ENCODE results near the gene CCDC68. TPM values are rescaled to one million over a fixed set of nuclear protein-coding genes. Genes with fewer than 3 reads are reported as not detected.

CCDC68 gene
- total RNA-seq, 1 experiment from 2014 or later = 6.6 TPM

GRCh38 chr18:54961016-54961423, 1.8 kb upstream of the CCDC68 start:
- intact Hi-C loops (cut with micrococcal nuclease) = loop anchor here (5.0 kb wide), 1 partner anchor 184 kb away; no protein-coding TSS in a partner anchor

DNA sequence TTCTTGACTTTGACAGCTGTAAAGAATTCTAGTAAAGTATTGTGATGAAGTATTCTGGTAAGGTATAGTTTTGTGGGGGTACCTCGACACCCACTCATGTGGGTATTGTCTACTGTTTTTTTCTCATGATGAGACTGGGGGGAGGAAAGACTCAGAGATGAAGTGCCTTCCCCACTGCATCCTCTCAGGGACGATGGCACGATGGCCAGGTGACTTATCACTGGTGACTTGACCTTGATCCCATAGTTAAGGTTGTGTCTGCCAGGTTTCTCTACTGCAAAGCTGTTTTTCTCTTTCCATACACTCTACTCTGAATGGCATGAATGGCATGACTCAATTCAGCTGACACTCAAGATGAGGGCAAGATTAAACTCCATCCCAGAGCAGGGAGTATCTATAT, 936 bp upstream of the CCDC68 start:
- no peak overlapping the region for H3K9ac ChIP-seq (ENCODE audit: low read length)
- H3K27ac ChIP-seq (ENCODE audit: low read depth, low read length) = no peak overlapping the region
- H3K36me3 ChIP-seq (ENCODE audit: control insufficient read depth in 1 of 2, insufficient read depth in 2 of 2, low read length in 2 of 2) = no peaks in the 10 kb centered on the region
- DNase-seq (ENCODE audit: low read depth, low spot score) (no peak), ATAC-seq (no peak)
- peak overlapping the region in 1 of 2 experiments; percentile 79; a peak in 2 of 4 replicates for H3K4me3 ChIP-seq (replicated peaks in 1 of 2; ENCODE audit: low read depth in 1 of 2, low read length in 2 of 2)
- intact Hi-C loops (cut with micrococcal nuclease) = loop anchor here (5.0 kb wide), 1 partner anchor 183 kb away; no protein-coding TSS in a partner anchor
- H3K4me1 ChIP-seq (ENCODE audit: control insufficient read depth in 1 of 2, insufficient read depth in 2 of 2, low read length in 2 of 2) = peaks cover 14 to 18% of the 10 kb centered on the region in 2 experiments; a peak in 3 of 4 replicates
- no peaks in the 10 kb centered on the region for H3K9me3 ChIP-seq (ENCODE audit: control insufficient read depth in 1 of 2, insufficient read depth in 1 of 2, low read depth in 1 of 2, low read length in 2 of 2)
- ChIA-PET RAD21 (ENCODE audit: low non-redundant PET in 1 of 2, low total read pairs in 2 of 2, uncharacterized antibody in 2 of 2, unreplicated experiment in 2 of 2) (no interaction called here), POLR2A (no interaction called here), CTCF (no interaction called here)
- TF ChIP-seq EZH2 (IDR thresholded peaks at IDR 0.05) (no peak), RAD21 (IDR thresholded peaks at IDR 0.05; ENCODE audit: low read depth) (no peak), SP1 (IDR thresholded peaks at IDR 0.05; ENCODE audit: low read depth) (no peak), FOSL1 (IDR thresholded peaks at IDR 0.05; ENCODE audit: low read depth) (no peak), POLR2A (IDR thresholded peaks at IDR 0.05; ENCODE audit: borderline replicate concordance, extremely low read depth, insufficient read depth, insufficient read length) (no peak), SRF (IDR thresholded peaks at IDR 0.05; ENCODE audit: low read depth) (no peak), EZH2phosphoT487 (IDR thresholded peaks at IDR 0.05; ENCODE audit: borderline replicate concordance) (no peak), TCF7L2 (IDR thresholded peaks at IDR 0.05; ENCODE audit: borderline replicate concordance, extremely low read depth, insufficient read depth, insufficient read length) (no peak), JUND (IDR thresholded peaks at IDR 0.05) (no peak), ZBTB33 (IDR thresholded peaks at IDR 0.05; ENCODE audit: extremely low read depth, insufficient replicate concordance, low read length) (no peak), ZFX (IDR thresholded peaks at IDR 0.05) (no peak)
- TF ChIP-seq, protein P1, sequence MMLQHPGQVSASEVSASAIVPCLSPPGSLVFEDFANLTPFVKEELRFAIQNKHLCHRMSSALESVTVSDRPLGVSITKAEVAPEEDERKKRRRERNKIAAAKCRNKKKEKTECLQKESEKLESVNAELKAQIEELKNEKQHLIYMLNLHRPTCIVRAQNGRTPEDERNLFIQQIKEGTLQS (IDR thresholded peaks at IDR 0.05) = no peak
- no peaks in the 10 kb centered on the region for H4K20me1 ChIP-seq (ENCODE audit: insufficient read depth)
- H3K4me2 ChIP-seq (ENCODE audit: low read length) = peak overlapping the region; percentile 82
- BruUV-seq (replicated peaks) = no TSS peak
- no peaks in the 10 kb centered on the region for H3K27me3 ChIP-seq (ENCODE audit: insufficient read depth, low read length)
- H3K79me2 ChIP-seq (ENCODE audit: insufficient read depth, low read length) = no peaks in the 10 kb centered on the region
- peak overlapping the region; percentile 63 for H2AFZ ChIP-seq (ENCODE audit: low read depth, low read length, poor library complexity, severe bottlenecking)
- H3K9me2 ChIP-seq (ENCODE audit: insufficient read depth) = no peaks in the 10 kb centered on the region

More at GRCh38 chr18:54961016-54961423, 1.8 kb upstream of the CCDC68 start:
- no peaks in the 10 kb centered on the region for H3K9me3 ChIP-seq (ENCODE audit: control insufficient read depth in 1 of 2, insufficient read depth in 1 of 2, low read depth in 1 of 2, low read length in 2 of 2)
- no peaks in the 10 kb centered on the region for H4K20me1 ChIP-seq (ENCODE audit: insufficient read depth)
- POLR2A ChIA-PET = no interaction called here
- DNase-seq (ENCODE audit: low read depth, low spot score) = no peak
- H3K4me3 ChIP-seq (replicated peaks in 1 of 2; ENCODE audit: low read depth in 1 of 2, low read length in 2 of 2) = no peak overlapping the region
- no peak overlapping the region for H3K27ac ChIP-seq (ENCODE audit: low read depth, low read length)
- peaks cover 14 to 18% of the 10 kb centered on the region in 2 experiments; a peak in 3 of 4 replicates for H3K4me1 ChIP-seq (ENCODE audit: control insufficient read depth in 1 of 2, insufficient read depth in 2 of 2, low read length in 2 of 2)
- BruUV-seq (replicated peaks) = no TSS peak
- no peaks in the 10 kb centered on the region for H3K36me3 ChIP-seq (ENCODE audit: control insufficient read depth in 1 of 2, insufficient read depth in 2 of 2, low read length in 2 of 2)
- TF ChIP-seq, protein P2, sequence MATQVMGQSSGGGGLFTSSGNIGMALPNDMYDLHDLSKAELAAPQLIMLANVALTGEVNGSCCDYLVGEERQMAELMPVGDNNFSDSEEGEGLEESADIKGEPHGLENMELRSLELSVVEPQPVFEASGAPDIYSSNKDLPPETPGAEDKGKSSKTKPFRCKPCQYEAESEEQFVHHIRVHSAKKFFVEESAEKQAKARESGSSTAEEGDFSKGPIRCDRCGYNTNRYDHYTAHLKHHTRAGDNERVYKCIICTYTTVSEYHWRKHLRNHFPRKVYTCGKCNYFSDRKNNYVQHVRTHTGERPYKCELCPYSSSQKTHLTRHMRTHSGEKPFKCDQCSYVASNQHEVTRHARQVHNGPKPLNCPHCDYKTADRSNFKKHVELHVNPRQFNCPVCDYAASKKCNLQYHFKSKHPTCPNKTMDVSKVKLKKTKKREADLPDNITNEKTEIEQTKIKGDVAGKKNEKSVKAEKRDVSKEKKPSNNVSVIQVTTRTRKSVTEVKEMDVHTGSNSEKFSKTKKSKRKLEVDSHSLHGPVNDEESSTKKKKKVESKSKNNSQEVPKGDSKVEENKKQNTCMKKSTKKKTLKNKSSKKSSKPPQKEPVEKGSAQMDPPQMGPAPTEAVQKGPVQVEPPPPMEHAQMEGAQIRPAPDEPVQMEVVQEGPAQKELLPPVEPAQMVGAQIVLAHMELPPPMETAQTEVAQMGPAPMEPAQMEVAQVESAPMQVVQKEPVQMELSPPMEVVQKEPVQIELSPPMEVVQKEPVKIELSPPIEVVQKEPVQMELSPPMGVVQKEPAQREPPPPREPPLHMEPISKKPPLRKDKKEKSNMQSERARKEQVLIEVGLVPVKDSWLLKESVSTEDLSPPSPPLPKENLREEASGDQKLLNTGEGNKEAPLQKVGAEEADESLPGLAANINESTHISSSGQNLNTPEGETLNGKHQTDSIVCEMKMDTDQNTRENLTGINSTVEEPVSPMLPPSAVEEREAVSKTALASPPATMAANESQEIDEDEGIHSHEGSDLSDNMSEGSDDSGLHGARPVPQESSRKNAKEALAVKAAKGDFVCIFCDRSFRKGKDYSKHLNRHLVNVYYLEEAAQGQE (IDR thresholded peaks at IDR 0.05; ENCODE audit: low read depth) = no peak
- no peaks in the 10 kb centered on the region for H3K27me3 ChIP-seq (ENCODE audit: insufficient read depth, low read length)
- ATAC-seq = no peak
- H3K4me2 ChIP-seq (ENCODE audit: low read length) = no peak overlapping the region
- H3K9ac ChIP-seq (ENCODE audit: low read length) = no peak overlapping the region
- no peaks in the 10 kb centered on the region for H3K79me2 ChIP-seq (ENCODE audit: insufficient read depth, low read length)
- RAD21 ChIA-PET (ENCODE audit: low non-redundant PET in 1 of 2, low total read pairs in 2 of 2, uncharacterized antibody in 2 of 2, unreplicated experiment in 2 of 2) = no interaction called here
- H2AFZ ChIP-seq (ENCODE audit: low read depth, low read length, poor library complexity, severe bottlenecking) = no peak overlapping the region
- H3K9me2 ChIP-seq (ENCODE audit: insufficient read depth) = no peaks in the 10 kb centered on the region
- CTCF ChIA-PET = no interaction called here

All from HCT116 (cell line).